Thymus (tissue), 11 donors: ENCODE data around the gene PBLD. TPM values are rescaled to one million over a fixed set of nuclear protein-coding genes. Genes with fewer than 3 reads are reported as not detected.

Experiments
- DNase-seq, 9 donors: peaks; one replicate each; pipeline ENCODE4 v3.0.0-alpha.2; 2013; ENCODE audit warnings: low spot score in 9 of 9, low read depth in 6 of 9, missing footprints in 1 of 9
- H3K27ac ChIP-seq, 2 donors: one replicate each; pipeline ENCODE4 v1.5.1; 2013; ENCODE audit warnings: control low read depth in 1 of 2, low read depth in 1 of 2, low read length in 1 of 2, mild to moderate bottlenecking in 1 of 2, moderate library complexity in 1 of 2
- H3K27me3 ChIP-seq, 2 donors: one replicate each; pipeline ENCODE4 v1.5.1; 2013; ENCODE audit warnings: low read length in 1 of 2; ENCODE audit not compliant: control insufficient read depth in 2 of 2, insufficient read depth in 1 of 2
- H3K36me3 ChIP-seq, 2 donors: one replicate each; pipeline ENCODE4 v1.5.1; 2013; ENCODE audit warnings: low read length in 1 of 2, mild to moderate bottlenecking in 1 of 2, moderate library complexity in 1 of 2; ENCODE audit not compliant: control insufficient read depth in 2 of 2, insufficient read depth in 2 of 2
- H3K4me1 ChIP-seq, 2 donors: one replicate each; pipeline ENCODE4 v1.5.1; 2013; ENCODE audit warnings: low read length in 2 of 2; ENCODE audit not compliant: control insufficient read depth in 2 of 2, insufficient read depth in 2 of 2
- H3K4me3 ChIP-seq, 2 donors: one replicate each; pipeline ENCODE4 v1.5.1; 2013; ENCODE audit warnings: low read length in 2 of 2, control low read depth in 1 of 2, mild to moderate bottlenecking in 1 of 2
- H3K9me3 ChIP-seq, 2 donors: one replicate each; pipeline ENCODE4 v1.5.1; 2013; ENCODE audit warnings: low read length in 1 of 2, mild to moderate bottlenecking in 1 of 2; ENCODE audit not compliant: control insufficient read depth in 2 of 2, insufficient read depth in 1 of 2
- WGBS: extraction: QIAGEN DNeasy Blood & Tissue Kit; methylation state at CpG from one replicate; pipeline ENCODE4 v1.1.7; 2013; 5-methylcytosine and 5-hydroxymethylcytosine counted together
- polyA plus RNA-seq: library from polyadenylated mRNA; stranded (reverse); fragments of 200-250 nt; gene quantifications from one replicate; pipeline ENCODE4 v1.2.3, GENCODE V29; 2013
- total RNA-seq: library from RNA; stranded (reverse); fragments of 120-200 nt; gene quantifications from one replicate; pipeline ENCODE4 v1.2.4, GENCODE V29; 2013
- donor health status: healthy.

The PBLD gene
- total and polyA plus RNA-seq, 2 donors: 1.7 to 2.5 TPM

- WGBS: 98% methylated on average over 2 of the region's 2 CpGs
- Histone ChIP-seq H3K4me3 (no peak overlapping the region), H3K36me3 (peaks cover 21 to 41% of the 10 kb centered on the region in 2 donors), H3K9me3 (no peaks in the 10 kb centered on the region), H3K27ac (no peak overlapping the region), H3K4me1 (no peaks in the 10 kb centered on the region), H3K27me3 (no peaks in the 10 kb centered on the region)
- no peak for DNase-seq
These were observed 20.8 kb upstream of the PBLD start for GRCh38 chr10:68353537-68353936.

- H3K27me3 ChIP-seq: no peaks in the 10 kb centered on the region
- DNase-seq: peak in 3 of 9 donors; percentile 35 to 70 (median 53)
- no peaks in the 10 kb centered on the region for H3K4me1 ChIP-seq
- H3K27ac ChIP-seq: no peak overlapping the region
- WGBS: 70% methylated on average over 2 of the region's 2 CpGs
- peaks cover 14 to 44% of the 10 kb centered on the region in 2 donors for H3K36me3 ChIP-seq
- no peak overlapping the region for H3K4me3 ChIP-seq
- H3K9me3 ChIP-seq: no peaks in the 10 kb centered on the region
These were observed 15.6 kb upstream of the PBLD start for GRCh38 chr10:68348265-68348741.

- WGBS: 97% methylated on average over 4 of the region's 4 CpGs
- peaks cover 8 to 50% of the 10 kb centered on the region in 2 donors for H3K36me3 ChIP-seq
- no peak overlapping the region for H3K27ac ChIP-seq
- no peak for DNase-seq
- no peaks in the 10 kb centered on the region for H3K27me3 ChIP-seq
- H3K4me1 ChIP-seq: no peaks in the 10 kb centered on the region
- no peaks in the 10 kb centered on the region for H3K9me3 ChIP-seq
- H3K4me3 ChIP-seq: no peak overlapping the region
These were observed 14.0 kb upstream of the PBLD start for GRCh38 chr10:68346774-68347173.

- no peak for DNase-seq
- WGBS: 97% methylated on average over 4 of the region's 4 CpGs
- no peak overlapping the region for H3K4me3 ChIP-seq
- no peaks in the 10 kb centered on the region for H3K9me3 ChIP-seq
- no peaks in the 10 kb centered on the region for H3K4me1 ChIP-seq
- H3K27me3 ChIP-seq: no peaks in the 10 kb centered on the region
- no peak overlapping the region for H3K27ac ChIP-seq
- peaks cover 10 to 61% of the 10 kb centered on the region in 2 donors for H3K36me3 ChIP-seq
These were observed 12.9 kb upstream of the PBLD start for GRCh38 chr10:68345621-68346020.

- no peak for DNase-seq
- Histone ChIP-seq H3K27me3 (no peaks in the 10 kb centered on the region), H3K36me3 (peaks cover 29 to 78% of the 10 kb centered on the region in 2 donors), H3K27ac (no peak overlapping the region), H3K9me3 (no peaks in the 10 kb centered on the region), H3K4me3 (no peak overlapping the region), H3K4me1 (no peaks in the 10 kb centered on the region)
- WGBS: 98% methylated on average over 3 of the region's 3 CpGs
These were observed 10.3 kb upstream of the PBLD start for GRCh38 chr10:68342909-68343516.

GRCh38 chr10:68340358-68341080, 7.8 kb upstream of the PBLD start:
- Histone ChIP-seq H3K4me1 (peaks cover 10 to 11% of the 10 kb centered on the region in 2 donors), H3K4me3 (no peak overlapping the region), H3K27me3 (no peaks in the 10 kb centered on the region), H3K27ac (no peak overlapping the region), H3K36me3 (peaks cover 30 to 85% of the 10 kb centered on the region in 2 donors), H3K9me3 (no peaks in the 10 kb centered on the region)
- over 99% methylated on average over 8 of the region's 8 CpGs for WGBS
- DNase-seq: no peak

GRCh38 chr10:68336754-68337351, 4.1 kb upstream of the PBLD start:
- WGBS: 78% methylated on average over 7 of the region's 7 CpGs
- peaks cover 27 to 52% of the 10 kb centered on the region in 2 donors for H3K36me3 ChIP-seq
- no peak for DNase-seq
- H3K4me1 ChIP-seq: peaks cover 12% of the 10 kb centered on the region in 2 donors
- H3K9me3 ChIP-seq: no peaks in the 10 kb centered on the region
- no peak overlapping the region for H3K4me3 ChIP-seq
- no peak overlapping the region for H3K27ac ChIP-seq
- no peaks in the 10 kb centered on the region for H3K27me3 ChIP-seq

- H3K4me3 ChIP-seq: peak overlapping the region; percentile 88 to 99
- H3K4me1 ChIP-seq: peaks cover 14 to 22% of the 10 kb centered on the region in 2 donors
- DNase-seq: peak in 1 of 9 donors; percentile 18
- H3K36me3 ChIP-seq: peaks cover 15 to 32% of the 10 kb centered on the region in 2 donors
- no peak overlapping the region for H3K27ac ChIP-seq
- no peaks in the 10 kb centered on the region for H3K27me3 ChIP-seq
- WGBS: 4% methylated on average over 8 of the region's 8 CpGs
- no peaks in the 10 kb centered on the region for H3K9me3 ChIP-seq
These were observed 2.1 kb upstream of the PBLD start for GRCh38 chr10:68334672-68335467.
